Smooth muscle cell (in vitro differentiated cells): Measurements from ENCODE around the gene PKD2L1. TPM values are rescaled to one million over a fixed set of nuclear protein-coding genes. Genes with fewer than 3 reads are reported as not detected.

Experiments
- DNase-seq: peaks from one replicate; lab custom pipeline; 2025; ENCODE audit not compliant: unreplicated experiment; lab: John Stamatoyannopoulos, UW
- H2AFZ ChIP-seq: fragments of 200-600 bp; sonication (generic); 2 replicates; pipeline ENCODE4 v1.6.0; 2016; ENCODE audit warnings: antibody characterized with exemption, low read depth, mild to moderate bottlenecking
- H3F3A ChIP-seq: fragments of 200-600 bp; sonication (generic); 2 replicates; pipeline ENCODE4 v1.6.0; 2017; ENCODE audit warnings: antibody characterized with exemption, low read depth
- H3K27ac ChIP-seq: fragments of 200-600 bp; sonication (generic); 2 replicates; pipeline ENCODE4 v1.5.1; 2016; ENCODE audit warnings: low read depth, mild to moderate bottlenecking
- H3K27me3 ChIP-seq: fragments of 200-600 bp; sonication (generic); 2 replicates; pipeline ENCODE4 v1.6.1; 2016; ENCODE audit warnings: low read depth, mild to moderate bottlenecking
- H3K36me3 ChIP-seq: fragments of 200-600 bp; sonication (generic); 2 replicates; pipeline ENCODE4 v1.5.1; 2016; ENCODE audit warnings: low read depth
- H3K4me1 ChIP-seq: fragments of 200-600 bp; sonication (generic); 2 replicates; pipeline ENCODE4 v1.5.1; 2016; ENCODE audit warnings: low read depth
- H3K4me2 ChIP-seq: fragments of 200-600 bp; sonication (generic); 2 replicates; pipeline ENCODE4 v1.6.0; 2016; ENCODE audit warnings: mild to moderate bottlenecking
- H3K4me3 ChIP-seq: fragments of 200-600 bp; sonication (generic); 2 replicates; pipeline ENCODE4 v1.5.1; 2016; ENCODE audit warnings: mild to moderate bottlenecking
- H3K79me2 ChIP-seq: fragments of 200-600 bp; sonication (generic); 2 replicates; pipeline ENCODE4 v1.6.0; 2016; ENCODE audit warnings: low read depth, mild to moderate bottlenecking
- H3K9ac ChIP-seq: fragments of 200-600 bp; sonication (generic); 2 replicates; pipeline ENCODE4 v1.6.0; 2016; ENCODE audit warnings: low read depth
- H3K9me3 ChIP-seq: fragments of 200-600 bp; sonication (generic); replicated peaks from 2 replicates; pipeline ENCODE4 v1.5.1; 2016; ENCODE audit warnings: low read depth
- H4K20me1 ChIP-seq: fragments of 200-600 bp; sonication (generic); 2 replicates; pipeline ENCODE4 v1.6.0; 2016; ENCODE audit warnings: low read depth
- WGBS: methylation state at CpG from one replicate; pipeline ENCODE4 v1.1.7; 2016; ENCODE audit warnings: low lambda C conversion rate; 5-methylcytosine and 5-hydroxymethylcytosine counted together
- polyA plus RNA-seq: library from polyadenylated mRNA; unstranded; fragments of >200 nt; fragmentation: Nextera tagmentation; extraction: Ambion mirVana; gene quantifications from 2 replicates; pipeline ENCODE4 v1.2.1, GENCODE V29; 2016
- total RNA-seq: library from RNA; depleted of rRNA; stranded (reverse); fragments of >200 nt; gene quantifications from 2 replicates; pipeline ENCODE4 v1.2.3, GENCODE V29; 2014
- TF ChIP-seq, protein P1 (sequence below): fragments of 200-600 bp; sonication (generic); IDR thresholded peaks from 2 replicates; pipeline ENCODE4 v1.5.1; 2017; ENCODE audit warnings: borderline replicate concordance, mild to moderate bottlenecking, antibody characterized with exemption; ENCODE audit not compliant: insufficient read depth, poor library complexity, severe bottlenecking

PKD2L1 gene
- total and polyA plus RNA-seq, 2 experiments from 2014 or later = not detected

DNA sequence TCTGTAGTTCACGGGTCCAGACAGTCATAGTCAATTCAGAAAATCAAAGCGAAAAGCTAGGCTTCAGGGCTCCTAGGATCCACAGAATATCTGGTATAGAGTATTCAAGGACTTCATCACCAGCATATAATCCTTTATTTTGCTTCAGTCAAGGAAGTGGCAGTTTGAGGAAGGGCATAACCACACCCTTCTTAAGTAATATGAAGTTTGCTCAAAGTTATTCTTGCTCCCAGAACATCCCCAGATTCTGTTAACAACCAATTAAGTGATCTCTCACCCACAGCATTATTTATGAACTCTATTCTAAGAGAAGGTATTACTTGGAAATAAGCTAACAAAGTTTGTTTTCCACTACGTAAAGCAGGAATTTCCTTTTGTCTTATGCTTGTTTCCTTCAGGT lies 75.8 kb downstream of the PKD2L1 start:
- Histone ChIP-seq H3K36me3 (peaks cover 16% of the 10 kb centered on the region), H3K9ac (no peak overlapping the region), H3K27ac (no peak overlapping the region), H2AFZ (no peak overlapping the region), H4K20me1 (no peaks in the 10 kb centered on the region), H3F3A (no peaks in the 10 kb centered on the region), H3K4me3 (no peak overlapping the region), H3K4me1 (no peaks in the 10 kb centered on the region), H3K4me2 (no peak overlapping the region), H3K27me3 (no peaks in the 10 kb centered on the region), H3K79me2 (no peaks in the 10 kb centered on the region), H3K9me3 (no peaks in the 10 kb centered on the region)
- no peak for DNase-seq
- 98% methylated on average over 3 of the region's 3 CpGs for WGBS
- TF ChIP-seq, protein P1, sequence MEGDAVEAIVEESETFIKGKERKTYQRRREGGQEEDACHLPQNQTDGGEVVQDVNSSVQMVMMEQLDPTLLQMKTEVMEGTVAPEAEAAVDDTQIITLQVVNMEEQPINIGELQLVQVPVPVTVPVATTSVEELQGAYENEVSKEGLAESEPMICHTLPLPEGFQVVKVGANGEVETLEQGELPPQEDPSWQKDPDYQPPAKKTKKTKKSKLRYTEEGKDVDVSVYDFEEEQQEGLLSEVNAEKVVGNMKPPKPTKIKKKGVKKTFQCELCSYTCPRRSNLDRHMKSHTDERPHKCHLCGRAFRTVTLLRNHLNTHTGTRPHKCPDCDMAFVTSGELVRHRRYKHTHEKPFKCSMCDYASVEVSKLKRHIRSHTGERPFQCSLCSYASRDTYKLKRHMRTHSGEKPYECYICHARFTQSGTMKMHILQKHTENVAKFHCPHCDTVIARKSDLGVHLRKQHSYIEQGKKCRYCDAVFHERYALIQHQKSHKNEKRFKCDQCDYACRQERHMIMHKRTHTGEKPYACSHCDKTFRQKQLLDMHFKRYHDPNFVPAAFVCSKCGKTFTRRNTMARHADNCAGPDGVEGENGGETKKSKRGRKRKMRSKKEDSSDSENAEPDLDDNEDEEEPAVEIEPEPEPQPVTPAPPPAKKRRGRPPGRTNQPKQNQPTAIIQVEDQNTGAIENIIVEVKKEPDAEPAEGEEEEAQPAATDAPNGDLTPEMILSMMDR = no peak

DNA sequence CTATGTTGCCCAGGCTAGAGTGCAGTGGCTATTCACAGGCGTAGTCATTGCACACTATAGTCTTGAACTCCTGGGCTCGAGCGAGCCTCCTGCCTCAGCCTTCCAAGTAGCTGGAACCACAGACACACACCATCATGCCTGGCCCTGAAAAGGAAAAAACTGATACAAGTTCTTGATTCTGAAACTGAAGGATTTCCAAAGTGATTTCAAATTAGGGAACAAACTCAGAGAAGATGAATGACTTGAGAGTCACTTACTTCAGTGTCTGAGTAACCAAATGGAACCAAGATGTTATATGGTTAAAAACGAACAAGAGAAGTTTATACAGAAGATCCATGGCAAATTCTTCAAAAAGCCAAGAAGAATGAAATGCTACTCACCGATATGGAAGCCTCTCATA lies 77.0 kb downstream of the PKD2L1 start:
- Histone ChIP-seq H3K27me3 (no peaks in the 10 kb centered on the region), H3K4me3 (no peak overlapping the region), H3F3A (no peaks in the 10 kb centered on the region), H3K4me2 (no peak overlapping the region), H3K27ac (no peak overlapping the region), H3K79me2 (no peaks in the 10 kb centered on the region), H4K20me1 (no peaks in the 10 kb centered on the region), H3K36me3 (peaks cover 16% of the 10 kb centered on the region), H2AFZ (no peak overlapping the region), H3K9ac (no peak overlapping the region), H3K9me3 (no peaks in the 10 kb centered on the region), H3K4me1 (no peaks in the 10 kb centered on the region)
- no peak for DNase-seq
- TF ChIP-seq, protein P1 = no peak
- 97% methylated on average over 5 of the region's 5 CpGs for WGBS

DNA sequence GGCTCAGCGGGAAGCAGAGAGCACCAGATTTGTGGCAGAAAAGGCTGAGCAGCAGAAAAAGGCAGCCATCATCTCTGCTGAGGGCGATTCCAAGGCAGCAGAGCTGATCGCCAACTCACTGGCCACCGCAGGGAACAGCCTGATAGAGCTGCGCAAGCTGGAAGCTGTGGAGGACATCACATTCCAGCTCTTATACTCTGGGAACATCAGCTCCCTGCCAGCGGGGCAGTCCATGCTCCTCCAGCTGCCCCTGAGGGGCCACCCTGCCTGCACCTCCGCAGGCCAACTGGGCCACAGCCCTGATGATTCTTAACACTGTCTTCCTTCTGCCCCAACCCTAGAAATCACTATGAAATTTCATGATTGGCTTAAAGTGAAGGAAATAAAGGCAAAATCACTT lies 81.2 kb downstream of the PKD2L1 start:
- no peaks in the 10 kb centered on the region for H3K9me3 ChIP-seq
- no peak overlapping the region for H3K27ac ChIP-seq
- WGBS = over 99% methylated on average over 7 of the region's 7 CpGs
- H3F3A ChIP-seq = no peaks in the 10 kb centered on the region
- H3K79me2 ChIP-seq = no peaks in the 10 kb centered on the region
- H3K36me3 ChIP-seq = peaks cover 11% of the 10 kb centered on the region
- H3K4me1 ChIP-seq = no peaks in the 10 kb centered on the region
- no peaks in the 10 kb centered on the region for H4K20me1 ChIP-seq
- no peak overlapping the region for H3K4me3 ChIP-seq
- H3K4me2 ChIP-seq = no peak overlapping the region
- H3K9ac ChIP-seq = no peak overlapping the region
- no peak overlapping the region for H2AFZ ChIP-seq
- TF ChIP-seq, protein P1 = no peak
- no peaks in the 10 kb centered on the region for H3K27me3 ChIP-seq
- no peak for DNase-seq

DNA sequence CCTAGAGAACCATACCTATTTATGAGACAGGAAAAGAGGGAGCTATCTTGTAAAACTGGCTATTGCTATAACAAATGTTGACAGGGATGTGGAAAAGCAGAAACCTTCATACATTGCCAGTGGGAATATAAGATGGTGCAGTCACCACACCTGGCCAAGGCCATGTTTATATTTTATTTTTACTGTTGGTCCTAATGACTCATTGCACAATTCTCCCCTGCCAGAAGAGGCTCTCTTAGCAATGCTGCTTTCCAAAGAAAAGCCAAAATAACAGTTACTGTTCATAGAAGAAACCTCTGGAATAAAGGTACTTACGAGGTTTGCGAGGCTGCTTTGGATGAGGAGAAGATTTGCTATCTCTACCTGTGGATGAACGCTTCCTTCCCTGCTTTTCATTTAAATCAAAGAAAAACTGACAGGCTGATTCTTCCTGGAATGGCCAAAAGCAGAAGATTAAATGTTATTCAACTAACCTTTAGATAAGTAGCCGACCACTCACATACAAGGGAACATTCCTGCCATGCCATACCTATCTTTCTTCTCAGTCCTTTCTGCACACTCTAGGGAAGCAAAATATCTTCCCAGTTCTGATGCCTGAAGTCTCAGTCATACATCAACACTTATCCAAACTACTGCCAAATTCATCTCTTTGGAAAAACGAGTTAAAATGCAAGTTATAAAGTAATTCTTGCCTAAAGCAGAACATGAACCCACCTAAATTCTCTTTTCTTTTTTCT lies 84.4 kb downstream of the PKD2L1 start:
- no peak overlapping the region for H3K9ac ChIP-seq
- no peaks in the 10 kb centered on the region for H3F3A ChIP-seq
- H3K27ac ChIP-seq = no peak overlapping the region
- no peak overlapping the region for H2AFZ ChIP-seq
- H3K9me3 ChIP-seq = no peaks in the 10 kb centered on the region
- DNase-seq = no peak
- TF ChIP-seq, protein P1 = no peak
- H3K4me1 ChIP-seq = no peaks in the 10 kb centered on the region
- 91% methylated on average over 5 of the region's 5 CpGs for WGBS
- H3K36me3 ChIP-seq = peaks cover 7% of the 10 kb centered on the region
- H3K4me3 ChIP-seq = no peak overlapping the region
- H3K4me2 ChIP-seq = no peak overlapping the region
- no peaks in the 10 kb centered on the region for H3K79me2 ChIP-seq
- H4K20me1 ChIP-seq = no peaks in the 10 kb centered on the region
- H3K27me3 ChIP-seq = no peaks in the 10 kb centered on the region
